HL-60 (cell line): ENCODE results near the gene MKRN1.

Source experiments
- DNase-seq, 2 experiments: peaks; one replicate each; pipeline ENCODE4 v3.0.0-alpha.2; 2010 to 2020; ENCODE audit warnings: low read depth in 1 of 2, low spot score in 1 of 2
- H3K27ac ChIP-seq: fragments of 250-450 bp; sonication (Bioruptor Pico); replicated peaks from 2 replicates; pipeline ENCODE4 v1.5.1; 2020; ENCODE audit warnings: mild to moderate bottlenecking, moderate library complexity
- H3K27me3 ChIP-seq: fragments of 250-450 bp; sonication (Bioruptor Pico); 2 replicates; pipeline ENCODE4 v1.5.1; 2021; ENCODE audit warnings: mild to moderate bottlenecking, moderate library complexity; ENCODE audit not compliant: insufficient read depth, poor library complexity, severe bottlenecking
- H3K4me3 ChIP-seq: replicated peaks from 2 replicates; pipeline ENCODE4 v1.5.1; 2011; ENCODE audit warnings: mild to moderate bottlenecking, control low read depth, low read length; ENCODE audit not compliant: insufficient read depth
- GABPA ChIP-seq: IDR thresholded peaks from 2 replicates; pipeline ENCODE4 v1.6.1; 2012; ENCODE audit warnings: low read depth
- POLR2AphosphoS5 ChIP-seq: IDR thresholded peaks from 2 replicates; pipeline ENCODE4 v1.6.1; 2012; ENCODE audit warnings: low read depth
- SPI1 ChIP-seq: IDR thresholded peaks from 2 replicates; pipeline ENCODE4 v1.6.1; 2012; ENCODE audit warnings: low read depth, mild to moderate bottlenecking, borderline replicate concordance
- TF ChIP-seq, protein P1 (sequence below): IDR thresholded peaks from 2 replicates; pipeline ENCODE4 v1.6.1; 2012; ENCODE audit warnings: low read depth; ENCODE audit not compliant: insufficient replicate concordance
- TF ChIP-seq, protein P2 (sequence below): IDR thresholded peaks from one replicate; pipeline ENCODE4 v1.5.1; 2011; ENCODE audit warnings: low read length, control low read depth, inconsistent platforms; ENCODE audit not compliant: insufficient read depth

MKRN1 gene

DNA sequence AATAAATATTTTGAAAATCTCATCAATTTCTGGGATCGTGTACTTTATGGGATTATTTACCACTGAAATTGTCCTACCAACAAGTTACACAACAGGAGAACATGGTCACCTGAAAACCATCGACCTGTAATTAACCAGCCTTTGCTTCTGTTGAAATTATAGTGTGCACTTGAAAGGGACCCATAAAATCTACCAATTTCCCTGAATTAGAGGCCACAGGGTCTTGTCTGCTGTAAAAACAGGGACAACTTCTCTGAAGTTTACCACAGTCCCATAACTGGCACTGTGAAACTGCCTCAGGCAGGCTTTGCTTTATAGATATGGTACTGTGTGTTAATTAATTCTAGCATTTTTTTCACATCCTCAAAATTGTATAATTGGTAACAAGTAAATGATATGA, 37.8 kb downstream of the MKRN1 start:
- TF ChIP-seq POLR2AphosphoS5 (no peak), GABPA (no peak), SPI1 (no peak)
- TF ChIP-seq, protein P1, sequence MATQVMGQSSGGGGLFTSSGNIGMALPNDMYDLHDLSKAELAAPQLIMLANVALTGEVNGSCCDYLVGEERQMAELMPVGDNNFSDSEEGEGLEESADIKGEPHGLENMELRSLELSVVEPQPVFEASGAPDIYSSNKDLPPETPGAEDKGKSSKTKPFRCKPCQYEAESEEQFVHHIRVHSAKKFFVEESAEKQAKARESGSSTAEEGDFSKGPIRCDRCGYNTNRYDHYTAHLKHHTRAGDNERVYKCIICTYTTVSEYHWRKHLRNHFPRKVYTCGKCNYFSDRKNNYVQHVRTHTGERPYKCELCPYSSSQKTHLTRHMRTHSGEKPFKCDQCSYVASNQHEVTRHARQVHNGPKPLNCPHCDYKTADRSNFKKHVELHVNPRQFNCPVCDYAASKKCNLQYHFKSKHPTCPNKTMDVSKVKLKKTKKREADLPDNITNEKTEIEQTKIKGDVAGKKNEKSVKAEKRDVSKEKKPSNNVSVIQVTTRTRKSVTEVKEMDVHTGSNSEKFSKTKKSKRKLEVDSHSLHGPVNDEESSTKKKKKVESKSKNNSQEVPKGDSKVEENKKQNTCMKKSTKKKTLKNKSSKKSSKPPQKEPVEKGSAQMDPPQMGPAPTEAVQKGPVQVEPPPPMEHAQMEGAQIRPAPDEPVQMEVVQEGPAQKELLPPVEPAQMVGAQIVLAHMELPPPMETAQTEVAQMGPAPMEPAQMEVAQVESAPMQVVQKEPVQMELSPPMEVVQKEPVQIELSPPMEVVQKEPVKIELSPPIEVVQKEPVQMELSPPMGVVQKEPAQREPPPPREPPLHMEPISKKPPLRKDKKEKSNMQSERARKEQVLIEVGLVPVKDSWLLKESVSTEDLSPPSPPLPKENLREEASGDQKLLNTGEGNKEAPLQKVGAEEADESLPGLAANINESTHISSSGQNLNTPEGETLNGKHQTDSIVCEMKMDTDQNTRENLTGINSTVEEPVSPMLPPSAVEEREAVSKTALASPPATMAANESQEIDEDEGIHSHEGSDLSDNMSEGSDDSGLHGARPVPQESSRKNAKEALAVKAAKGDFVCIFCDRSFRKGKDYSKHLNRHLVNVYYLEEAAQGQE = no peak
- Histone ChIP-seq H3K4me3 (no peak overlapping the region), H3K27me3 (no peaks in the 10 kb centered on the region), H3K27ac (no peak overlapping the region)
- no peak for DNase-seq

DNA sequence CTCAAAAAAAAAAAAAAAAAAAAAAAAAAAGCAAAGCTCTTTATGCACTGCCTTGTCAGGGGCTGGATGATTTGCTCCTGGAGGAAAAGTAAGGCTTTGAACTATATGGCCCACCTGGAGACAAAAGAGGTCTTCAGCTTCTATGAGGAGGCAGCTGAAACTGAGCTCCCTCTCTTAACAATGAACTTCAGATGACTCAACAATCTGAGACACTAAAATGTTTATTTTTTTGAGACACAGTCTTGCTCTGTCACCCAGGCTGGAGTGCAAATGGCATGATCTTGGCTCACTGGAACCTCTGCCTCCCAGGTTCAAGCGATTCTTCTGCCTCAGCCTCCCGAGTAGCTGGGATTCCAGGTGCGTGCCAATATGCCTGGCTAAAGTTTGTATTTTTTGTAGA, 38.7 kb downstream of the MKRN1 start:
- TF ChIP-seq SPI1 = no peak
- no peak for TF ChIP-seq POLR2AphosphoS5
- TF ChIP-seq, protein P2, sequence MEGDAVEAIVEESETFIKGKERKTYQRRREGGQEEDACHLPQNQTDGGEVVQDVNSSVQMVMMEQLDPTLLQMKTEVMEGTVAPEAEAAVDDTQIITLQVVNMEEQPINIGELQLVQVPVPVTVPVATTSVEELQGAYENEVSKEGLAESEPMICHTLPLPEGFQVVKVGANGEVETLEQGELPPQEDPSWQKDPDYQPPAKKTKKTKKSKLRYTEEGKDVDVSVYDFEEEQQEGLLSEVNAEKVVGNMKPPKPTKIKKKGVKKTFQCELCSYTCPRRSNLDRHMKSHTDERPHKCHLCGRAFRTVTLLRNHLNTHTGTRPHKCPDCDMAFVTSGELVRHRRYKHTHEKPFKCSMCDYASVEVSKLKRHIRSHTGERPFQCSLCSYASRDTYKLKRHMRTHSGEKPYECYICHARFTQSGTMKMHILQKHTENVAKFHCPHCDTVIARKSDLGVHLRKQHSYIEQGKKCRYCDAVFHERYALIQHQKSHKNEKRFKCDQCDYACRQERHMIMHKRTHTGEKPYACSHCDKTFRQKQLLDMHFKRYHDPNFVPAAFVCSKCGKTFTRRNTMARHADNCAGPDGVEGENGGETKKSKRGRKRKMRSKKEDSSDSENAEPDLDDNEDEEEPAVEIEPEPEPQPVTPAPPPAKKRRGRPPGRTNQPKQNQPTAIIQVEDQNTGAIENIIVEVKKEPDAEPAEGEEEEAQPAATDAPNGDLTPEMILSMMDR = no peak
- TF ChIP-seq, protein P1 = no peak
- TF ChIP-seq GABPA = no peak
- no peak overlapping the region for H3K4me3 ChIP-seq
- no peak overlapping the region for H3K27ac ChIP-seq
- DNase-seq = no peak
- H3K27me3 ChIP-seq = no peaks in the 10 kb centered on the region

DNA sequence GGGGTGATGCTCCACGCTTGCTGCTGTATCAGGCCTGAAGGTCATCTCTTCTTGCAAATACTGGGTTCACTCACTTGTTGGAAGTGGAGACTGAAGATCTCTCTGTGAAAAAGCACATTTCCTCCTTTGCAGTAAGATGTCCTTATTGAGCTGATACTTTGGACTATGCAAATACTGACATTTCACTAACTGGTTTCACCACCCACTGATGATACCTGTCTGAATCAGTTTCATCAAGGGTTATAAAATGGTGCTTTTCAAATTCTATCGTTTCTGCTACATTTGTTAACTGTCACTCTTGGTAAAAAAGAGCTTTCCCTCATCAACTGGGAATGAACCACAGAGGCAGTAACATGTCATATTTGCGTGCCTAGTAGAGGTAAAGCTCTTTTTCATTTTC, 39.9 kb downstream of the MKRN1 start:
- Histone ChIP-seq H3K4me3 (no peak overlapping the region), H3K27me3 (no peaks in the 10 kb centered on the region), H3K27ac (no peak overlapping the region)
- TF ChIP-seq POLR2AphosphoS5 = no peak
- TF ChIP-seq GABPA = no peak
- TF ChIP-seq, protein P1 = no peak
- TF ChIP-seq SPI1 = no peak
- TF ChIP-seq, protein P2 = no peak
- no peak for DNase-seq
